ENCODE results near the gene PRKCE. TPM values are rescaled to one million over a fixed set of nuclear protein-coding genes. Genes with fewer than 3 reads are reported as not detected.

Gene PRKCE
- total RNA-seq, 4 donors from 2014 or later: 5.9 to 21.2 (median 18.5) TPM

- 84 to 100% methylated on average over 4 of the region's 5 CpGs for WGBS, 2 donors (ENCODE audit: low coverage in 1 of 2)
- Histone ChIP-seq H3K4me1 (no peaks in the 10 kb centered on the region), H3K27ac (no peak overlapping the region), H3K4me3 (no peak overlapping the region), H3K9me3 (no peaks in the 10 kb centered on the region), H3K27me3 (peaks cover 6% of the 10 kb centered on the region), H3K36me3 (no peaks in the 10 kb centered on the region)
- no peak for TF ChIP-seq EP300 (IDR thresholded peaks at IDR 0.05)
- TF ChIP-seq POLR2AphosphoS5 (IDR thresholded peaks at IDR 0.05): no peak
- TF ChIP-seq CTCF (IDR thresholded peaks at IDR 0.05): no peak
- no peak for TF ChIP-seq POLR2A (IDR thresholded peaks at IDR 0.05)
- ATAC-seq: no peak
Measured at GRCh38 chr2:45637440-45637839, 14.0 kb upstream of the PRKCE start.

GRCh38 chr2:45640576-45640975 is 10.9 kb upstream of the PRKCE start:
- H3K4me1 ChIP-seq: peaks cover 0 to 16% (median 4%) of the 10 kb centered on the region in 3 donors
- H3K27me3 ChIP-seq: peaks cover 13% of the 10 kb centered on the region
- H3K36me3 ChIP-seq: no peaks in the 10 kb centered on the region
- ATAC-seq: no peak
- no peaks in the 10 kb centered on the region for H3K9me3 ChIP-seq
- no peak for TF ChIP-seq EP300 (IDR thresholded peaks at IDR 0.05)
- no peak for TF ChIP-seq POLR2AphosphoS5 (IDR thresholded peaks at IDR 0.05)
- TF ChIP-seq CTCF (IDR thresholded peaks at IDR 0.05): no peak
- TF ChIP-seq POLR2A (IDR thresholded peaks at IDR 0.05): no peak
- WGBS, 2 donors (ENCODE audit: low coverage in 1 of 2): 71 to 86% methylated on average over 1 of the region's 2 CpGs
- no peak overlapping the region for H3K4me3 ChIP-seq
- no peak overlapping the region for H3K27ac ChIP-seq

GRCh38 chr2:45643095-45643494 is 8.4 kb upstream of the PRKCE start:
- peaks cover 0 to 25% (median 4%) of the 10 kb centered on the region in 3 donors for H3K4me1 ChIP-seq
- peak overlapping the region in 1 of 4 donors; percentile 74 for H3K27ac ChIP-seq
- no peaks in the 10 kb centered on the region for H3K36me3 ChIP-seq
- WGBS, 2 donors (ENCODE audit: low coverage in 1 of 2): 28% methylated on average over 10 of the region's 11 CpGs; no CpG with 5 or more reads in 1 of the 2 donors
- peaks cover 13% of the 10 kb centered on the region for H3K27me3 ChIP-seq
- peak overlapping the region; percentile 46 to 60 for H3K4me3 ChIP-seq
- H3K9me3 ChIP-seq: no peaks in the 10 kb centered on the region
- TF ChIP-seq POLR2AphosphoS5 (IDR thresholded peaks at IDR 0.05) (no peak), EP300 (IDR thresholded peaks at IDR 0.05) (no peak), POLR2A (IDR thresholded peaks at IDR 0.05) (no peak), CTCF (IDR thresholded peaks at IDR 0.05) (no peak)
- ATAC-seq: peak; percentile 5

- Histone ChIP-seq H3K9me3 (no peaks in the 10 kb centered on the region), H3K27me3 (peaks cover 13% of the 10 kb centered on the region), H3K4me1 (peaks cover 0 to 33% (median 4%) of the 10 kb centered on the region in 3 donors), H3K4me3 (peak overlapping the region; percentile 46 to 60), H3K36me3 (no peaks in the 10 kb centered on the region), H3K27ac (peak overlapping the region in 1 of 4 donors; percentile 74)
- peak; percentile 93 for ATAC-seq
- no peak for TF ChIP-seq POLR2A (IDR thresholded peaks at IDR 0.05)
- peak; percentile 18 for TF ChIP-seq POLR2AphosphoS5 (IDR thresholded peaks at IDR 0.05)
- peak; percentile 99 to 100 (median 99) for TF ChIP-seq CTCF (IDR thresholded peaks at IDR 0.05)
- 56 to 75% methylated on average over 7 to 8 of the region's 49 CpGs for WGBS, 2 donors (ENCODE audit: low coverage in 1 of 2)
Measured at GRCh38 chr2:45643543-45644542, 7.6 kb upstream of the PRKCE start.
